ENCODE measurements around the gene SCYL3.
"Not testable (repeated sequence)": the region's sequence is repeated elsewhere in the genome, so short reads cannot be mapped to it uniquely, and the experiment has no call there.

The SCYL3 gene

DNA sequence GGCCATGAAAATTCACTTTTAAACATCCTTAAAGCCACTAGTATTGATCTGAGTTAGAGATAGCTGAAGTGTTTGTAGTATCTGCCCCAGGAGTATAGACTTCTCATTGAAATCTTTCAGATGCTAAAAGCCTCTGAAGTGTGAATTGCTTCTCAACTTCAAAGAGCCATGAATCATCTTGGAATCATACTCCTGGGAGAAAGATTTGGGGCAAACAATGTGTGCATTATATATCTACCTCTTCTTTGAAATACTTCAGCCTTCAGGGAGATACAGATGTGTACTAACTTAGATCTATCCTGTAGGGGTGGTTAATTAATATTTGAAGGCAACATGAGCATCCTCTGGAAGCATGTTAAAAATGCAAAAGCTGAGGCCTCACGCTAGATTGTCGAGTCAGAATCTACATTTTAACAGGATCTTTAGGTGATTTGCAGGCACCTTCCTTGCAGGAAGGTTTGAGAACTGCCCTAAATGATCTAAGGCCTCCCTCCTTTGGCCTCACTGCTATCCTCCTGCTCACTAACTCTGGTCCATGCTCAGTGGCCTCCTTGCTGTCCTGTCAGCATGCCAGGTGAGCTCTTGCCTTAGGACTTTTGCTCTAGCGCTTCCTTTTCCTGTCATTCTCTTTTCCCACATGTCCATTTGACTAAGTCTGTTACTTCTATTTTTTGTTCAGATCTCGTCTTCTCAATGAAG, 6.0 kb upstream of the SCYL3 start:
- DNase-seq: no peak

DNA sequence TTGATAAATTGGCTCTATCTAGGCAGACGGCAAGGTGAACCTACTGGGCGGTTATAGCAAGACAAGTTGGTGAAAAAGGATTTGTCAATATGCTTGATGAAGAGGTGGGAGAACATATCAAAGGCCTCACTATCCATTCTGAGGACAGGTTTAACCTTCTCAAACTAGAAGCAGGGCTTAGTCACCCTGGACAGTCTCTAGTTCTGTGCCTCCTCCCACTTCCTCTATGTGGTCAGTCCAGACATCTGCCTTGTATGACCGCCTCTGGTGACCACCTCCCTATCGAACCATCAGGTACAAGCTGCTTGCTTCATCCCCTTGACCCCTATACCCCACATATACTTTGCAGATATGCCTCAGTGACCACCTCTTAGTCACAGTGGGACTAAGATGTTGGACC, 2.3 kb upstream of the SCYL3 start:
- no peak for DNase-seq

DNA sequence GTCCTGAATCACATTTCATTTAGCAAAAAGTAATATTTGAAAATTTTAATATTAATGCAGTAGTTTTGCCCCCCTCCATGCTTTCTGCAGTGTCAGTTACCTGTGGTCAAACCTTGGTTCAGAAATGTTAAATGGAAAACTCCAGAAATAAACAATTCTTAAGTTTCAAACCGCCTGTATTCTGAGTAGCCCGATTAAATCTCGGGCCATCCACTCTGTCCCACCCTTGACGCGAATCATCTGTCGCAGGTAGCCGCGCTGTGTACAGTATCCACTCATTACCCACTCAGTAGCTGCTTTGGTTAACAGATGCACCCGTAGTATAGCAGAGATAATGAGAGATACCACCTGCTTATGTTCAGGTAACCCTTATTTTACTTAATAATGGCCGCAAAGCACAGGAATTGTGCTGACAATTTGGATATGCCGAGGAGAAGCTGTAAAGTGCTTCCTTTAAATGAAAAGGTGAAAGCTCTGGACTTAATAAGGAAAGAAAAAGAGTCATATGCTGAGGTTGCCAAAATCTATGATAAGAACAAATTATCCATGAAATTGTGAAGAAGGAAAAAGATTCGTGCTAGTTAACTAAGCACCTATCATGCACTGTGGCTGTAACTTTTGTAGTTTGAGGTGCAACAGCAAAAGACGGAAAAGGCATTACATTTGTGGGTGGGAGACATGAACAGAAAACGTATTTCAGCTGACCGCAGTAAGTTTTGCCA, 889 bp upstream of the SCYL3 start:
- no peak for DNase-seq

DNA sequence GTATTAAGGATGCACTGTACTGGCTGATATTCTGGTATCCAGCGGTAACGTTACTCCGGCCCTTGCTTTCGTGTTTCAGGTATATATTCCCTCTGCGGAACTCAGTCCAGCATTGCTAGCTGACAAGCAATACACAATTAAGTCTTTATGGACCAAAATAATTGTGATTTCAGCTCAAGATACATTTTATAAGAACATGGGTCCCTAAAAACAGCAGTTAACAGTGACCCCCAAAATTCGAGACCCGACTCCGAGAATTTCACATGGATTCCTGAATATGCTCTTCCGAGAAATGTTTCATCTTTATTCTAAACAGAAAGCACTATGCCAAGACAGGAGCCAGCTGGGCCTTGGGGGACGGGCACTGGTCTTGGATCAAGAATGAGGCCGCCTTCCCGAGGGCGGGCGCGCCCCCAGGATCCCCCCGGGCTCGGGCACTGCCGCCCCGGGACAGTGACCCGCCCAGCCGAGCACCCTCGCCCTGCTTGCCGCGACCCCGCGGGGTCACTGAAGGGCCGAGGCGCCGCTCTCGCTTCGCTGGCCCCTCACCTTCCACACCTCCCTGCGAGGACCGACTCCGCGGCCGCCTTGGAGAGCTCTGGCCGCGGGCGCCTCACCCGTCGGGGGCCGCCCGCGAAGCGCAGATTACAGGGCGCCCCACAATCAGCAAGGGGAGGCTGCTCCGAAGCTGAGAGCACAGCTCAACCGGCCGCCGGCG, 610 bp downstream of the SCYL3 start:
- no peak for DNase-seq

DNA sequence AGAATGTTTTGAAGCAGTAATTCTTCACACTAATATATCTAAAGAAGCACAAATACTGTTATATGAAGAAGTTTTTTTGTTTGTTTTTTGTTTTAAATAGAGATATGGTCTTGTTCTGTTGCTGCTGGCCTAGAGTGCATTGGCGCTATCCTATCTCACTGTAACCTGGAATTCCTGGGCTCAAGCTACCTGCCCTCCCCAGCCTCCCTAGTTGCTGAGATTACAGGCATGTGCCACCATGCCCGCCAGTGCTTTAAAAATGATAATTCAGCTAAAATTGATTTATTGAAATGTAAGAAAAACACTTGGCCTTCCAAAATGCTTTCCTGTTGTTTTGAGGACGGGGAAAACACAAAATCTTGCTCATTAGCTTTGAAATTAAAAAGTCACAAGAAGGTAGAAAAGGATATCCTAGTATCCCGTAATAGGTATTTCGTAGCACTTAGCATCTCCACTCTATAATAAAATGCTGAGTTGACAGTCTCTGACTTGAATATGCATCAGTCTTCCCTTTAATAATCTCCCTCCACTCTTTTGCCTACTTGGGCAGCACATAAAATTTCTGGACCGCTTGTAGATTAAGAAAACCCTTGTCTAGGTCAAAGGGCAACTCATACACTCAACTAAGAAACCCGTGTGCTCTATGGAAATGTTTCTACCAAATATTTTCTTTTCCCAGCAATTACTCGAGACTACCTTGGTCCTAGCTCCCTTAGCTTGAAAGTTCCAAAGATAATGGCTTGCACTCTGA, 1.3 kb downstream of the SCYL3 start:
- no peak for DNase-seq

DNA sequence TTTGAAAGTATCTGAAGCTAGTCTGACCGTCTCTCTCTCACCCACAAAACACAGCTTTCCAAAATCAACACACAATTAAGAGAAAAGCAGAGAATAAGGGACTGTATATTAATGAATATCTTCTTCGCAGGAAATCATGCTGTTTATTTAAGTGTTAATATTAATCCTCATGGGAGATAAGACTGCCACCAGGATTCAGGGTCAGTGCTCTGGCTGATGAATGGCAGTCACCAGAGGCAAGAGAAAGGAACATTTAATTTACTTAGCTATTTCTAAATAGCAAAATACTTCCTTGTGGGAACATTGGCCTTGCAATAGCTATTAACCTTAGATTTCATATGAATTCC, 2.2 kb downstream of the SCYL3 start:
- DNase-seq: no peak

DNA sequence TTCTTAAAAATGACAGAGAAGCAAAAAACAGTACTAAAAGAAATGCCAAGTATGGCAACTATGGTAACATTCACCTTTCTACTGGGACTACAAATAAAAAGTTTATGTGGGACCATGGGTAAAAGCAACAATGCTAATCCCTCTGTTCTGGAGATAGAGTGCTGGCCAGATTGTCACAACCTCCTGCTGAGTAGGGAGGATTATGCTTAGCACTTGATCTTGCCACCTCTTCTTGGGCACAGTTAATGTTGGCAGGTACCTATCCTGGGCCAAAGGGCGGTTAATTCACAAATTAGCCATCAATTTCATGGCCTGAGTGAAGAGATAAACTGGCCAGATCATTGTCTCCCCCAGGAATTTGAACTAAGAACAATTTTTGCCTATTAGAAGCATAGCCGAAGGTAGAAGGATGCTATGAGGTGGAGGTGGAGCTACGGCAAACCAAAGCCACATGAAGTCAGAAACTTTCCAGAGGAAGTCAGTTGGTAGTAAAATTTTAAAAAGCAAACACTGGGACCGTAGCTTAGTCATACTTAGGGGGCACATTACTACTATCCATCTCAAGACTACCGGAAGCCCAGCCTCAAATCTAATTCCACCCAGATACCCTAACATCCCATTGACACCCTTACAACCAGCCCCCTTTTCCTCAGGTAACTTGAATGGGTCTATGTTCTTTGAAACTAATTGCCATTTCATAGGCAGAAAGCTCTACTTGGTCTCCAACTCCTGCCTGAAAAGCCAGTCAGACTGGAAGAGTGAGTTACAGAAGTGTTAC, 2.7 kb downstream of the SCYL3 start:
- DNase-seq: peak; percentile 18

DNA sequence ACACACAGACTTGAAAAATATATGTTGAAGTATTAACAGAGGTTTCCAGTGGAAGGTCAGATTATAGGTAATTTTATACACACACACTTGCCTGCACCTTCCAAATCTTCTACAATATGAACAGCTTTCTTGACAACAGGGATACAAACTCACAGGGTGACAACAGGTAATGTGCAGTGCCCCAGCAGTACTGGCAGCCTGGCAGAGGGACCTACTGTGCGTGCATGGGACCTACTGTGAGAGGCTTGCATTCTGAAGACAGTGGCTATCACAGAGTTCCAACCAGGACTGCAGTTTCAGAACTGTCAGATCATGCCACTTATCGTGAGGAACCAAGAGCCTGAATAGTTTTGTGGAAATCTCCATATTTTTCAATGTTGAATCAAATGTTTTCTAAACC, 3.8 kb downstream of the SCYL3 start:
- no peak for DNase-seq

DNA sequence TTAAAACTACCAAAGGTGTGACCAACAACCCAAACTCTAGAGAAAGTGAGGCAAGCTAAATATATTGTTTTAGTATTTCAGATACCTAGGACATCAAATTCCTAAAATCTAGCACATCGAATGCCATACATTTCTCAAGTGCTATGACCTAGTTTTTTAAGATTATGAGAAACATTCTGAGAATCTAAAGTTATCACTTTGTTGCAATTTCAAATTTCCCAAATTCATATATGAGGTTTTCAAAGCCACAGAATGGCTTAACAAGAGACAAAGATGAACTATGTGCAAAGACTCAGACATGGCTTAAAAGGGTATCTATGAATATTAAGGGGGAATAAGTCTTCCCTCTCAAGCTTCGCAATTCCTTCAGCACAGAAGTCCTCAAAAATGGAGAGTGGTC, 6.8 kb downstream of the SCYL3 start:
- DNase-seq: no peak

DNA sequence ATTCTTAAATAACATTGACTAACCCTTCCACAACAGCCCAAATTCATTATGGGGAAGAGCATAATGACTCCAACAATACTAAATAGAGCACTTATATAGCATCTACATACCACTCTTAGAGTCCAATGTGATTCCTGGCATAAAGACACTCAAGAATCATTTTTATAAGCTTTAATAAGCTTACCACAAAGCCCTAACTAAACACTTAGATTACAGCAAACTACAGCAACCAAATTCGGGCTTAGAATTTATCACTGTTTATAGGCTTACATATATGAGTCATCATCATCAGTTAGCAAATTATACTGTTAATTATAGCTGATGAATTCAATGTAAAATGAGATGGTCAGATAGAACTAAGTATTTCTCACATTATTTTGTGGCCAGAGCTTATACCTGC, 7.3 kb downstream of the SCYL3 start:
- DNase-seq: no peak

DNA sequence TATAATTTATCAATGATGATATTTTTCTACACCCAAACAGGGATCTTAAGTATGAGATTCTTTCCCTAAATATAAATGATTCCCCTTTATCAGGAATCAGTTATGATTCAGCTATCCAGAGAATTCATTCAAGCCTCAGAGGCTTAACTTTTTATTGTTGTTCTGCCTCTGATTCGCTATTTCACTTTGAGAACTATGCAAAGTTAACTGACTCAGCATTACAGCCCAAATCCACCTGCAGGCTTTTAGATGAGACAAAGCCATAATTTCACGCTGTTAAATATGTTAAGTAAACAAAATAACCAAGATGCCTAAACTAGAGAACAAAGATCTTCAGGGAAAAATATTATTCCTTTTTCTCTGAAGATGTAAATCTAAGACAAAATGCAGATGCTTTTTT, 8.5 kb downstream of the SCYL3 start:
- DNase-seq: no peak

DNA sequence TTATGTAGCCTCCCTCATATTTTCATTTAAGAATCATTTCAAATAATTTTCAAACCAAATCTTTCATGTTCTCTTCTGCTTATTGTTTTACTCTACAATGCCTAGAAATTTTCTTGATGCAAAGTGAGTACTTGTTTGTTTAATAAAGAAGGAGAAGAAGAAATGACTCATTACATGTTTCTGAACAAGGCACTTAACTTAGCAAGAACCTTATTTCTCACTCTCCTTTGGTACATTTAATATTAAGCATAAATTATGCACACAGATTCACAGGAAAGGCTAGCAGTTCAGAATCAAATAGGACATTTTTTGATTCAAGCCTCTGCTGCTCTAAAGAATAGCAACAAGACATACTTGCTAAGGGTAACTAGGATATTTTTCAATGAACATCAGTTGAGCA, 9.1 kb downstream of the SCYL3 start:
- no peak for DNase-seq

DNA sequence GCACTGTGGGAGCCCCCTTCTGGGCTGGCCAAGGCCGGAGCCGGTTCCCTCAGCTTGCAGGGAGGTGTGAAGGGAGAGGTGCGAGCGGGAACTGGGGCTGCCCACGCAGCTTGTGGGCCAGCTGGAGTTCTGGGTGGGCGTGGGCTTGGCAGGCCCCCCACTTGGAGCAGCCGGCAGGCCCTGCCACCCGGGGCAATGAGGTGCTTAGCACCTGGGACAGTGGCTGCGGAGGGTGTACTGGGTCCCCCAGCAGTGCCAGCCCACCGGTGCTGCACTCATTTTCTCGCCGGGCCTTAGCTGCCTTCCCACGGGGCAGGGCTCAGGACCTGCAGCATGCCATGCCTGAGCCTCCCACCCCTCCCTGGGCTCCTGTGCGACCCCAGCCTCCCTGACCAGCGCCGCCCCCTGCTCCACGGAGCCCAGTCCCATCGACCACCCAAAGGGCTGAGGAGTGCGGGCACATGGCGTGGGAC, 11.6 kb downstream of the SCYL3 start:
- no peak for DNase-seq

DNA sequence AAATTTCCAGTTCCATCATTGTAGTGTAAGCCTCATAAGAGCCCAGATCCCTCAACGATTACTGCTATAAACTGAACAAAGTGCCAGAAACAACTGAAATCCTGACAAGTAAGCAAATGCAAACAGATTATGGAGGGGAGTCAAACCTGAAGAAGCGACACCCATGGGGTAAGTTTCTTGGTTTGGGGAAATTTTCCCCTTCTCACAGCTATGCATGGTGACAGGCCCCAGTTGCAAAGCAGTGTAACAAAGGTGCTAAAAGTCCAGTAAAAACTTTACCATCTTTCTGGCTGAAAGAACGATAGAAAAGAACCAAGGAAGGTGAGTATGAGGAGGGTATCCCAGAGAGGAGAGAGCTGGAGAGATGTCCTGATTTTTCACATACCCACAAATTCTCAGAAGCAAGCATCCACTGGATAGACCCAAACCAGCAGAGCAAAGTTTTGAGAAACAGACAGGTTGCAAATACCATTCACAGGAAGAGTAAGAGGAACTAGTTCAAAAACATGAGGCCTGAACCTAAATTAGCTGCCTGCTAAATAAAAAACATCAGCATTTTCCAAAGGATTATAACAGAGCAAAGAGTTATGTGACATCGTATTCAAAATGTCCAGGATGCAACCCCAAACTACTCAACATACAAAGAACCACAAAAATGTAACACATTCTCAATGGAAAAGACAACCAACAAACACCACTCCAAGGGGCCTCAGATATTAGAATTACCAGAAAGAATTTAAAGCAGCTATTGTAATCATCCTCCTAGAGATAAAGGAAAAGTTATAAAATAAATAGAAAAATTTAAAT, 14.5 kb downstream of the SCYL3 start:
- no peak for DNase-seq

DNA sequence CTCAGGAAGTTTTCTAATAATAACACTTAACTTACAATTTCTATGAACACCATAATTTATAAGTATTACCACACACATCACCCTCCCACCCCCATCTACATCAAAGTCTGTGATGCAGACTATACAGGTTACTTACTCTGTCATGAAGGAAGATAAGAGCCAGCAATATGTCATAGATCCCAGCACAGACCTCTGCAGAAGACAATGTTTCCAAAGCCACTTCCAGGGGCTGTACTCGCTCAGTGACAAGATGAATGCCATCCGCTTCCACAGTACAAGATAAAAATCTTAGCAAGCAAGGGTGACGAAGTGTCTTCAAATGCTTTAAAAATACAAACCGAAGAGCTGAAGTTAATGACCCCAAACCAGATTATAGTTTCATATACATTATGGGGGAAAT, 15.2 kb downstream of the SCYL3 start:
- DNase-seq: no peak

DNA sequence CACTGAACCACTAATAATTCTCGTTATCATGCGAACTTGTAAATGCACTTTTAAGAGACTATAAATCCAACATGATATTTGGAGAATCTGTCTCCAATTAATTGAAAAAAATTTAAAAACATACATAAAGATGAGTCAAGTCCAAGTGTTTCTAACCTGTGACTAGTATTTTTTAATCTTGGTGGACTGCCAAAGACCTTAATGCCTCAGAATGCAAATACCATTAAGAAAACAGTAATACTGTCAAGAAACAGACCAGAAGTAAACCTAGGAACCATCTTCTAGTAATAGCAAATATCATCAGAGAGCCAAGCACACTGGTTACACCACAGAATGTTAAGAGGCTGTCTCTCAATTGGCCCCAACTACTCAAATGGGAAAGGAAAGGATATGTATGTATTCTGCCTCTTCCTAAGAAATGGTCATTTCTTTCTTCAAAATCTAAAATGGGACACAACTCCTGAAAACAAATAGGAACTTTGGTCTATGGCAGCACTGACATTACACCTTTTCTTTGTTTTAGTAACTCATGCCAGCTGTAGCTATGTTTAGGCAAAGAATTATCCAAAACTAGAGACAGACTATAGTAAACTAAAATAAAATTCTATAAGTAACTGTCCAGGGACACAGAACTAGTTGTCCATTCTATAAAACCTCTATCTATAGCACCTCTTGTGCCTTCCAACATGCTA, 15.8 kb downstream of the SCYL3 start:
- no peak for DNase-seq

DNA sequence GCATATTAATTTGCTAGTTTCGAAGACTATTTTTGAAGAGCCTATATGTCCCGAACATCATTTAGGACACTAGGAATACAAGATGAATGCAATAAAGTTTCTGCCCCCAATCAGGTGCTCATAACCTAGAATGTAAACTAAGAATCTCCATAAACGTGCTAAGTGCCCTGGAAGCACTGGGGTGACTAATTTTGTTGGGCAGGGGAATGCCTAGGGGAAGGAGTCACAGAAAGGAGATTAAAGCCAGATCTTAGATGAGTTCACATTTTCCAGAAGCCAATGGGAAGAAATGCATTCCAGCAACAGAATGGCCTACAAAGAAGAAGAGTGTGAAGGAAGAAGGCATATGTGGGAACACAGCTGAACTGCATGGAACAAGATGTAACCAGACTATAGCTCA, 19.5 kb downstream of the SCYL3 start:
- no peak for DNase-seq

DNA sequence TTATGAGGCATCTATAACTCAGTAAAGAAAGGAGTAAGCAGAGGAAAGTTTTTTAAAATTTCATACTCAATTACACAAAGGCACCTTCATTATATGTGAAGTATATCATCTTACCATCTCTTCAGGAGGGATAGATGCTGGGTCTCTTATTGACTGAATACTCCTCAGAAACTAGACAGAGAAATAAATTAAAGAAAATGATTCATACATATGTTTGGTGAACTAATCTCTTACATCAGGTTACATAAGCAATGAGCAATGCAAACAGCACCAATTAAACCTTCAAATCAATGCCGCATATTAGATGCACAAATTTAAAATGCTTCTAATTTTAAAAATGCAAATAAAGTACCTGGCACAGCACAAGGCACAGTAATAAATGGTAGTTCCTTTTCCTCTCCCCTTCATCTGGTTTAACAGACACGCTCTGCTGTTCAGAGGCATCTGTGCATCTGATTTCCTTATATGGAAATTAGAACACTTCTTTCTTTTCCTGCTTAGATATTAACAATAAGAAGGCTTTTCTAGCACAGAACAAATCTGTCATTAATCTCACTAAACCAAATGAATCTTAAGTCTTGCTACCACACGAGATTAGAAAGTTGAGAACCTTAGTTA, 20.0 kb downstream of the SCYL3 start:
- DNase-seq: no peak

DNA sequence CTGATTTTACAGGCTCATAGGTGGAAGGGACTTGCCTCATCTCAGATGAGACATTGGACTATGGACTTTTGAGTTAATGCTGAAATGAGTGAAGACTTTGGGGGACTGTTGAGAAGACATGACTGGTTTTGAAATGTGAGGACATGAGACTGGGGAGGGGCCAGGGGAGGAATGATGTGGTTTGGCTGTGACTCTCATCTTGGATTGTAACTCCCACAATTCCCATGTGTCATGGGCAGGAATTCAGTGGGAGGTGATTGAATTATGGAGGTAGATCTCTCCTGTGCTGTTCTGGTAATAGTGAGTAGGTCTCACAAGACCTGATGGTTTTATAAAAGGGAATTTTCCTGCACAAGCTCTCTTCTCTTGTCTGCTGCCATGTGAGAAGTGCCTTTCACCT, 20.8 kb downstream of the SCYL3 start:
- no peak for DNase-seq

DNA sequence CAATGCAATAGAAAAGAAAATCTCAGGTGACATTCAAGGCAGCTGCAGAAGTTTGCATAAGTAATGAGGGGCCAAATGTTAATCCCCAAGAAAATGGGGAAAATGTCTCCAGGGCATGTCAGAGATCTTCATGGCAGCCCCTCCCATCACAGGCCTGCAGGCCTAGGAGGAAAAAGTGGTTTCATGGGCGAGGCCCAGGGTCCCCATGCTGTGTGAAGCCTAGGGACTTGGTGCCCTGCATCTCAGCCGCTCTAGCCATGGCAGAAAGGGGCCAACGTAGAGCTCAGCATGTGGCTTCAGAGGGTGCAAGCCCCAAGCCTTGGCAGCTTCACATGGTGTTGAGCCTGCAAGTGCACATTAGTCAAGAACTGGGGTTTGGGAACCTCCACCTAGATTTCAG, 21.7 kb downstream of the SCYL3 start:
- not testable (repeated sequence) for DNase-seq

DNA sequence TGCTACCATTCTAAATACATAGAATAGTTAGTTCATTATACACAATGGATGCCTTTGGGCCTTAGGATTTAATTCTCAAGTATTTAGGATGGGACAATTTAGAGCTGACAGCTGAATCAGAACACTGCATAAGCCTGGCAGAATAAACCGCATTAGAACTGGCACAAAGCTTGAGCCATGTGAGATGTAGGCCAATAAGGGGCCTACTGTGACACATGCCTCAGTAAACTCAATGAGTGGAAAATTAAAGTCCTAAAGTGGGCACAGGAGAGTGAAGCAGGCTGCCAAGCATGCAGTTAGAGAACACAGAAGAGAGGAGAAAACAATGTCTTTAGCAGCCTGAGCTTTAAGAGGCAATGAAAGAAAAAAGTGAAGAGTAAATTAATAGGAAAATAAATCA, 24.3 kb downstream of the SCYL3 start:
- no peak for DNase-seq
